Measurements from ENCODE around the gene PAWR. TPM values are rescaled to one million over a fixed set of nuclear protein-coding genes. Genes with fewer than 3 reads are reported as not detected.
A peak's percentile ranks its signal among the peaks of the same experiment; 100 is the strongest.

Gene PAWR
- total RNA-seq, 2 donors from 2014 or later: 78.9 to 104 TPM

- Histone ChIP-seq H3K36me3 (no peaks in the 10 kb centered on the region), H3K27ac (peak overlapping the region; percentile 92 to 93), H3K9me3 (no peaks in the 10 kb centered on the region), H3K4me3 (peak overlapping the region; percentile 99), H3K4me1 (ENCODE audit: control insufficient read depth in 1 of 2, low read depth in 2 of 2) (peaks cover 4 to 28% of the 10 kb centered on the region in 2 donors), H3K27me3 (replicated peaks; ENCODE audit: insufficient read depth) (no peaks in the 10 kb centered on the region)
- TF ChIP-seq, protein P1, sequence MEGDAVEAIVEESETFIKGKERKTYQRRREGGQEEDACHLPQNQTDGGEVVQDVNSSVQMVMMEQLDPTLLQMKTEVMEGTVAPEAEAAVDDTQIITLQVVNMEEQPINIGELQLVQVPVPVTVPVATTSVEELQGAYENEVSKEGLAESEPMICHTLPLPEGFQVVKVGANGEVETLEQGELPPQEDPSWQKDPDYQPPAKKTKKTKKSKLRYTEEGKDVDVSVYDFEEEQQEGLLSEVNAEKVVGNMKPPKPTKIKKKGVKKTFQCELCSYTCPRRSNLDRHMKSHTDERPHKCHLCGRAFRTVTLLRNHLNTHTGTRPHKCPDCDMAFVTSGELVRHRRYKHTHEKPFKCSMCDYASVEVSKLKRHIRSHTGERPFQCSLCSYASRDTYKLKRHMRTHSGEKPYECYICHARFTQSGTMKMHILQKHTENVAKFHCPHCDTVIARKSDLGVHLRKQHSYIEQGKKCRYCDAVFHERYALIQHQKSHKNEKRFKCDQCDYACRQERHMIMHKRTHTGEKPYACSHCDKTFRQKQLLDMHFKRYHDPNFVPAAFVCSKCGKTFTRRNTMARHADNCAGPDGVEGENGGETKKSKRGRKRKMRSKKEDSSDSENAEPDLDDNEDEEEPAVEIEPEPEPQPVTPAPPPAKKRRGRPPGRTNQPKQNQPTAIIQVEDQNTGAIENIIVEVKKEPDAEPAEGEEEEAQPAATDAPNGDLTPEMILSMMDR (IDR thresholded peaks at IDR 0.05): no peak
- ATAC-seq (ENCODE audit: insufficient number of reproducible peaks, low FRiP score, low read depth) (no peak), DNase-seq (ENCODE audit: low spot score) (no peak)
These were observed 574 bp downstream of the PAWR start for GRCh38 chr12:79690142-79690637.

DNA sequence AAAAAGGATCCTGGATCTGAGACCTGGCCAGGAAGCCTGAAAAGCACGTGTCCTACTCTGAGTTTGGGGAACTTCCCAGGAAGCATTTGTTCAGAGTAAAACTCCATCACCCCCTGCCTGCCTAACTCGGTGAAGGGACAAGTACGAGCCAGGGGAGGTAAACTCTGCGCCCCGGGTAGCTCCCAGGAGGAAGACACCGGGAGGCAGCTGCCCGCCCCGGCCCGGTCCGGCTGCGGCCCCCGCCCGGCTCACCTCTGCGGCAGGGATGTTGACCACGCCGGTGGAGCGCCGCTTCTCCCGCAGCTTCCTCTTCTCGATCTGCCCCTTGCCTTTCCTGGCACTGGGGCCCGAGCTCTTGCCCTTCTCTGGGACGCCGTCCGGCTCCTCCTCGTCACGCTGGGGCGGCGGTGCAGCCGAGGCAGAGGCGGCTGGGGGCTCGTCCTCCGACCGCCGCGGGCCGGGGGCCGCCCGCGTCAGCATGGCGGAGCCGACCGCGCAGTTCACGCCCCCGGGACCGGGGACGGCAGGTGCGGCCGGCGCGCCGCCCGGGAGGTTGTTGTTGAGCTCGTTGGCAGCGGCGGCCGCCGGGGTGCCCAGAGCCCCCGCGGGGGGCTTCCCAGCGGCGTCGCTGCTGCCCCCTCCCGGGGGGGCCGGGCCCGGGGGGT, 1.2 kb downstream of the PAWR start:
- peak; percentile 26 for ATAC-seq (ENCODE audit: insufficient number of reproducible peaks, low FRiP score, low read depth)
- TF ChIP-seq, protein P1 (IDR thresholded peaks at IDR 0.05): no peak
- Histone ChIP-seq H3K27ac (peak overlapping the region; percentile 92 to 93), H3K36me3 (no peaks in the 10 kb centered on the region), H3K9me3 (no peaks in the 10 kb centered on the region), H3K4me3 (peak overlapping the region; percentile 99), H3K4me1 (ENCODE audit: control insufficient read depth in 1 of 2, low read depth in 2 of 2) (peaks cover 8 to 34% of the 10 kb centered on the region in 2 donors), H3K27me3 (replicated peaks; ENCODE audit: insufficient read depth) (no peaks in the 10 kb centered on the region)
- DNase-seq (ENCODE audit: low spot score): peak; percentile 7

- Histone ChIP-seq H3K9me3 (no peaks in the 10 kb centered on the region), H3K36me3 (no peaks in the 10 kb centered on the region), H3K27me3 (replicated peaks; ENCODE audit: insufficient read depth) (no peaks in the 10 kb centered on the region), H3K27ac (peak overlapping the region; percentile 92 to 93), H3K4me1 (ENCODE audit: control insufficient read depth in 1 of 2, low read depth in 2 of 2) (peaks cover 14 to 39% of the 10 kb centered on the region in 2 donors), H3K4me3 (peak overlapping the region; percentile 99)
- ATAC-seq (ENCODE audit: insufficient number of reproducible peaks, low FRiP score, low read depth) (no peak), DNase-seq (ENCODE audit: low spot score) (no peak)
- TF ChIP-seq, protein P1 (IDR thresholded peaks at IDR 0.05): no peak
These were observed 1.7 kb downstream of the PAWR start for GRCh38 chr12:79689061-79689476.

DNA sequence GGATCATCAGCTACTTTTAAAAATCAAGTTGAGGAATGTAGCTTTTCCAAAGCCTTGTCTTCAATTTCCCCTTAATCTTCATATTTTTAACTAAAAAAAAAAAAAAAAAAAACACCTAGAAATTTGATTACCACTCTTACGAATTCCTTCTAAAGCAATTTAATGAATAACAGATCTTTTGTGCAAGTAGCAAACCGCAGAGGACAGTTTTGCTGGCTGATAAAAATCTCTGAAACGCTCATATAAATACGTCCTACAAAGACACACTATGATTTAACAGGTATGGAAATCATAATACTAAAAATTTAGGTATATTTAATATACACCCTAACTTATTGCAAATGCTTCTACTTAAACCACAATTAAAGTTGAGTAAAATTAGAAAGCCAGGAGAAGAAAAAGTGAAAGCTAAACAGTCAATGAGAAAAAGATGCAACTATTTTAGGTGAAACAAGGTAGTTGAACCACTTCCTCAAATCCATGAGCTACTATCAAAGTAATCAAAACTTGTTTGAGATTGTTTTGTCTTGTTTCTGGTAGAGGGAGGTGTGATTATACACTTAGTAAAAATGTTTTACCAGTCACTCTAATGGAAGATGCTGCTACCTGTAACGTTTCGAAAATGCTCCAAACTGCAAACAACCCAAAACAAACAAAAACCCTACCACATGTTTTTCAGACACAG, 2.2 kb downstream of the PAWR start:
- Histone ChIP-seq H3K36me3 (no peaks in the 10 kb centered on the region), H3K27ac (peak overlapping the region; percentile 92 to 93), H3K9me3 (no peaks in the 10 kb centered on the region), H3K4me3 (peak overlapping the region; percentile 99), H3K4me1 (ENCODE audit: control insufficient read depth in 1 of 2, low read depth in 2 of 2) (peaks cover 15 to 45% of the 10 kb centered on the region in 2 donors), H3K27me3 (replicated peaks; ENCODE audit: insufficient read depth) (no peaks in the 10 kb centered on the region)
- TF ChIP-seq, protein P1 (IDR thresholded peaks at IDR 0.05): no peak
- DNase-seq (ENCODE audit: low spot score) (no peak), ATAC-seq (ENCODE audit: insufficient number of reproducible peaks, low FRiP score, low read depth) (no peak)

GRCh38 chr12:79687711-79688260, 3.0 kb downstream of the PAWR start:
- DNase-seq (ENCODE audit: low spot score): no peak
- Histone ChIP-seq H3K27me3 (replicated peaks; ENCODE audit: insufficient read depth) (no peaks in the 10 kb centered on the region), H3K9me3 (no peaks in the 10 kb centered on the region), H3K4me1 (ENCODE audit: control insufficient read depth in 1 of 2, low read depth in 2 of 2) (peaks cover 15 to 52% of the 10 kb centered on the region in 2 donors), H3K36me3 (no peaks in the 10 kb centered on the region), H3K4me3 (peak overlapping the region; percentile 99), H3K27ac (peak overlapping the region; percentile 17 to 93)
- TF ChIP-seq, protein P1 (IDR thresholded peaks at IDR 0.05): no peak
- ATAC-seq (ENCODE audit: insufficient number of reproducible peaks, low FRiP score, low read depth): no peak
